ENCODE results near the gene MICU2. TPM values are rescaled to one million over a fixed set of nuclear protein-coding genes. Genes with fewer than 3 reads are reported as not detected.

Gene MICU2
- total RNA-seq, 1 experiment from 2014 or later, result 69.9 TPM

DNA sequence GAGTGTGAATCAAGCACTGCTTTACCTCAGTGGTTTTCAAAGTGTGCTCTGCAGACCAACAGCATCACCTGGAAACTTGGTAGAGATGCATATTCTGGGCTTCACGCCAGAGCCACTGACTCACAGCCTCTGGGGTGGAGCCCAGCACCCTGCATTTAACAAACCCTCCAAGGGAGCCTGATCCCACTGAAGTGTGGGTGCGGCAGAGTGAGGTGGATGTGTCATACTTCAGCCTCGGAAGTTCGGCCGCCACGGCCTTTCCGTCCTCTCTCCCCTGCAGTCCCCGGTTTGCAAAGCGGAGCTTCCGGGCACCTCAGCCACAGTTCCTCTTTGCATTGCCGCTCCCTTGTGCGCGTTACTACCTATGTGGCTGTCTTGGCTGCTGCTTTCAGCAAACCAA lies 33.3 kb upstream of the MICU2 start:
- BruUV-seq (replicated peaks), result no TSS peak
- no peaks in the 10 kb centered on the region for H3K9me2 ChIP-seq (replicated peaks; ENCODE audit: low read length)
- H3K4me2 ChIP-seq (ENCODE audit: low read length), result peak overlapping the region; percentile 82
- peaks cover 22% of the 10 kb centered on the region for H3K4me1 ChIP-seq (ENCODE audit: insufficient read depth, low read length)
- DNase-seq (peak; percentile 96), ATAC-seq (peak; percentile 100)
- H4K20me1 ChIP-seq (ENCODE audit: low read length), result no peaks in the 10 kb centered on the region
- intact Hi-C loops (cut with micrococcal nuclease), result loop anchor here (2.0 to 10.0 kb wide), 4 partner anchors 34 to 1685 kb away; partner anchors contain the start of gene FGF9
- H3K9me3 ChIP-seq (ENCODE audit: low read length), result no peaks in the 10 kb centered on the region
- H3K27me3 ChIP-seq (ENCODE audit: low read length), result 0 out of 2 replicates have a peak, but pooled peaks cover 6% of the 10 kb centered on the region
- H3K27ac ChIP-seq (ENCODE audit: low read length), result peak overlapping the region; percentile 62
- no peak for TF ChIP-seq EZH2phosphoT487 (IDR thresholded peaks at IDR 0.05; ENCODE audit: borderline replicate concordance, low read length)
- TF ChIP-seq, protein P1, sequence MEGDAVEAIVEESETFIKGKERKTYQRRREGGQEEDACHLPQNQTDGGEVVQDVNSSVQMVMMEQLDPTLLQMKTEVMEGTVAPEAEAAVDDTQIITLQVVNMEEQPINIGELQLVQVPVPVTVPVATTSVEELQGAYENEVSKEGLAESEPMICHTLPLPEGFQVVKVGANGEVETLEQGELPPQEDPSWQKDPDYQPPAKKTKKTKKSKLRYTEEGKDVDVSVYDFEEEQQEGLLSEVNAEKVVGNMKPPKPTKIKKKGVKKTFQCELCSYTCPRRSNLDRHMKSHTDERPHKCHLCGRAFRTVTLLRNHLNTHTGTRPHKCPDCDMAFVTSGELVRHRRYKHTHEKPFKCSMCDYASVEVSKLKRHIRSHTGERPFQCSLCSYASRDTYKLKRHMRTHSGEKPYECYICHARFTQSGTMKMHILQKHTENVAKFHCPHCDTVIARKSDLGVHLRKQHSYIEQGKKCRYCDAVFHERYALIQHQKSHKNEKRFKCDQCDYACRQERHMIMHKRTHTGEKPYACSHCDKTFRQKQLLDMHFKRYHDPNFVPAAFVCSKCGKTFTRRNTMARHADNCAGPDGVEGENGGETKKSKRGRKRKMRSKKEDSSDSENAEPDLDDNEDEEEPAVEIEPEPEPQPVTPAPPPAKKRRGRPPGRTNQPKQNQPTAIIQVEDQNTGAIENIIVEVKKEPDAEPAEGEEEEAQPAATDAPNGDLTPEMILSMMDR (conservative IDR thresholded peaks at IDR 0.05; ENCODE audit: low read depth, low read length), result no peak
- TF ChIP-seq EZH2 (IDR thresholded peaks at IDR 0.05; ENCODE audit: low read length, unreplicated experiment), result no peak
- POLR2A ChIA-PET (ENCODE audit: unreplicated experiment), result no interaction called here
- CTCF ChIA-PET, result interaction anchor here (0.5 to 1.9 kb wide), 7 partner anchors 13 to 1169 kb away, joined by 3 to 11 read pairs (median 3); no protein-coding TSS in a partner anchor
- H3K4me3 ChIP-seq (ENCODE audit: low read length), result peak overlapping the region; percentile 41; the same call in 1 of the 2 replicates
- no peak overlapping the region for H3K9ac ChIP-seq (ENCODE audit: low read length)
- no peaks in the 10 kb centered on the region for H3K36me3 ChIP-seq (ENCODE audit: low read depth, low read length)
- H2AFZ ChIP-seq (ENCODE audit: low read length), result peak overlapping the region; percentile 40
- no peaks in the 10 kb centered on the region for H3K79me2 ChIP-seq (ENCODE audit: low read length)
- H3F3A ChIP-seq (ENCODE audit: low read length, unreplicated experiment), result no peaks in the 10 kb centered on the region

DNA sequence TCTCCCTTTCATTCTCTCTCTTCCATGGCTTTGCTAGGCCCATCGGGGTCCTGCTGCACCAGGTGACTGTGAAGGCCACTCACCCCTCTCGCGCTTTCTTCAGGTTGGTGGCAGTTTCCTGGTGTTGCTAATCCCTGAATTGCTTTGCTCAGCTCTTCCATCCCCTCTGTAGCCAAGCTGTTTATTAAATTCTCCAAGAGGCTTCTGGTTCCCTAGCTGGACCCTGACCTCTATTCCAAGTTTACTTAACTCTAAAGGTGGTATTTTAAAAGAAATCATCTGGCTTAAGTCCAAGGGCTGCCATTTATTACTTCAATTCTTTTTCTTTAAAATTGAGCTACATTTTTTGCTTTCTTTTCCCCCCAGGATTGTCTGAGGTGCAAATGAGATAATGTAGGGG lies 32.7 kb upstream of the MICU2 start:
- H3K4me2 ChIP-seq (ENCODE audit: low read length), result peak overlapping the region; percentile 35
- no peaks in the 10 kb centered on the region for H3K79me2 ChIP-seq (ENCODE audit: low read length)
- no peak overlapping the region for H3K9ac ChIP-seq (ENCODE audit: low read length)
- H3K36me3 ChIP-seq (ENCODE audit: low read depth, low read length), result no peaks in the 10 kb centered on the region
- 0 out of 2 replicates have a peak, but pooled peaks cover 6% of the 10 kb centered on the region for H3K27me3 ChIP-seq (ENCODE audit: low read length)
- DNase-seq (no peak), ATAC-seq (no peak)
- POLR2A ChIA-PET (ENCODE audit: unreplicated experiment), result no interaction called here
- H4K20me1 ChIP-seq (ENCODE audit: low read length), result no peaks in the 10 kb centered on the region
- CTCF ChIA-PET, result interaction anchor here (1.1 to 1.9 kb wide), 2 partner anchors 128 to 339 kb away, joined by 3 to 11 read pairs; no protein-coding TSS in a partner anchor
- H3K9me3 ChIP-seq (ENCODE audit: low read length), result no peaks in the 10 kb centered on the region
- no peak overlapping the region for H2AFZ ChIP-seq (ENCODE audit: low read length)
- H3K4me3 ChIP-seq (ENCODE audit: low read length), result no peak overlapping the region
- no peak overlapping the region for H3K27ac ChIP-seq (ENCODE audit: low read length)
- peaks cover 22% of the 10 kb centered on the region for H3K4me1 ChIP-seq (ENCODE audit: insufficient read depth, low read length)
- H3K9me2 ChIP-seq (replicated peaks; ENCODE audit: low read length), result no peaks in the 10 kb centered on the region
- intact Hi-C loops (cut with micrococcal nuclease), result loop anchor here (2.0 to 10.0 kb wide), 4 partner anchors 34 to 1686 kb away; partner anchors contain the start of gene FGF9
- H3F3A ChIP-seq (ENCODE audit: low read length, unreplicated experiment), result no peaks in the 10 kb centered on the region
- no TSS peak for BruUV-seq (replicated peaks)
- TF ChIP-seq EZH2phosphoT487 (IDR thresholded peaks at IDR 0.05; ENCODE audit: borderline replicate concordance, low read length) (no peak), EZH2 (IDR thresholded peaks at IDR 0.05; ENCODE audit: low read length, unreplicated experiment) (no peak)
- TF ChIP-seq, protein P1 (conservative IDR thresholded peaks at IDR 0.05; ENCODE audit: low read depth, low read length), result no peak

DNA sequence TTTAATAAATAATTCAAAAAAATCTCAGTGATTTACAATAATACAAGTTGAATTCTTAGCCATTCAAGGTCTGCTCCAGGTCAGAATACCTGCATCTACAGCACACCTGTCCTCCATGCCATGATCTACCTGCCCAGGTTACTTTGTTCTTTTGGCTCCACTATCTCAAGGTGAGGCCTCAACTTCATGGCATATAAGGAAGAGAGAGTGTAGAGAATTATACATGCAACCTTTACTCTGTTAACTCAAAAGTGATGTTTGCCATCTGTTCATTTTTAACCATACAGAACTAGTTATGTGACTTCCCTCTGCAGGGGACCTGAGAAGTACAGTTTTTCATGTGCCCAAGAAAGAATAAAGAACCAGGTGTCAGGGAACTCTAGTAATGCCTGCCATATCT lies 28.2 kb upstream of the MICU2 start:
- Histone ChIP-seq H3K4me1 (ENCODE audit: insufficient read depth, low read length) (peaks cover 8% of the 10 kb centered on the region), H3K4me3 (ENCODE audit: low read length) (no peak overlapping the region), H3K79me2 (ENCODE audit: low read length) (no peaks in the 10 kb centered on the region), H3K27ac (ENCODE audit: low read length) (no peak overlapping the region), H3K9me3 (ENCODE audit: low read length) (no peaks in the 10 kb centered on the region), H3K9ac (ENCODE audit: low read length) (no peak overlapping the region), H3K36me3 (ENCODE audit: low read depth, low read length) (no peaks in the 10 kb centered on the region), H4K20me1 (ENCODE audit: low read length) (no peaks in the 10 kb centered on the region), H3K27me3 (ENCODE audit: low read length) (peaks cover 11% of the 10 kb centered on the region), H3F3A (ENCODE audit: low read length, unreplicated experiment) (no peaks in the 10 kb centered on the region), H3K4me2 (ENCODE audit: low read length) (no peak overlapping the region), H3K9me2 (replicated peaks; ENCODE audit: low read length) (no peaks in the 10 kb centered on the region), H2AFZ (ENCODE audit: low read length) (no peak overlapping the region)
- CTCF ChIA-PET, result no interaction called here
- no peak for ATAC-seq
- intact Hi-C loops (cut with micrococcal nuclease), result loop anchor here (10.0 kb wide), 1 partner anchor 473 kb away; no protein-coding TSS in a partner anchor
- TF ChIP-seq EZH2 (IDR thresholded peaks at IDR 0.05; ENCODE audit: low read length, unreplicated experiment) (no peak), EZH2phosphoT487 (IDR thresholded peaks at IDR 0.05; ENCODE audit: borderline replicate concordance, low read length) (no peak)
- TF ChIP-seq, protein P1 (conservative IDR thresholded peaks at IDR 0.05; ENCODE audit: low read depth, low read length), result no peak
- POLR2A ChIA-PET (ENCODE audit: unreplicated experiment), result no interaction called here
- no TSS peak for BruUV-seq (replicated peaks)
- no peak for DNase-seq
